HEK293T (cell line): ENCODE results near the gene PPP1R26.

Experiments used
- BHLHE40 ChIP-seq: fragments of 450-650 bp; IDR thresholded peaks from 2 replicates; pipeline ENCODE4 v1.6.1; 2016; ENCODE audit warnings: mild to moderate bottlenecking, moderate library complexity, borderline replicate concordance
- CTBP1 ChIP-seq: fragments of 450-650 bp; IDR thresholded peaks from 2 replicates; pipeline ENCODE4 v1.6.1; 2016; ENCODE audit warnings: borderline replicate concordance
- FOXA1 ChIP-seq: fragments of 450-650 bp; IDR thresholded peaks from 2 replicates; pipeline ENCODE4 v1.6.1; 2016; ENCODE audit warnings: mild to moderate bottlenecking
- FOXK2 ChIP-seq: fragments of 450-650 bp; IDR thresholded peaks from 2 replicates; pipeline ENCODE4 v1.6.1; 2016; ENCODE audit warnings: mild to moderate bottlenecking
- FOXM1 ChIP-seq: fragments of 450-650 bp; IDR thresholded peaks from 2 replicates; pipeline ENCODE4 v1.6.1; 2017; ENCODE audit warnings: mild to moderate bottlenecking, borderline replicate concordance
- HDGF ChIP-seq: fragments of 450-650 bp; IDR thresholded peaks from 2 replicates; pipeline ENCODE4 v1.6.1; 2017; ENCODE audit warnings: antibody characterized with exemption, borderline replicate concordance
- L3MBTL2 ChIP-seq: fragments of 450-650 bp; conservative IDR thresholded peaks from 2 replicates; pipeline ENCODE4 v1.6.1; 2016; ENCODE audit warnings: mild to moderate bottlenecking
- LEF1 ChIP-seq: fragments of 450-650 bp; IDR thresholded peaks from 2 replicates; pipeline ENCODE4 v1.6.1; 2017; ENCODE audit warnings: mild to moderate bottlenecking, borderline replicate concordance
- NFRKB ChIP-seq: fragments of 450-650 bp; IDR thresholded peaks from 2 replicates; pipeline ENCODE4 v1.6.1; 2016; ENCODE audit warnings: mild to moderate bottlenecking, moderate library complexity
- SP1 ChIP-seq: fragments of 450-650 bp; IDR thresholded peaks from 2 replicates; pipeline ENCODE4 v1.6.1; 2017
- ZNF384 ChIP-seq: fragments of 450-650 bp; IDR thresholded peaks from 2 replicates; pipeline ENCODE4 v1.6.1; 2016
- TF ChIP-seq, protein P1 (sequence below): fragments of 450-650 bp; IDR thresholded peaks from 2 replicates; pipeline ENCODE4 v1.6.1; 2016

DNA sequence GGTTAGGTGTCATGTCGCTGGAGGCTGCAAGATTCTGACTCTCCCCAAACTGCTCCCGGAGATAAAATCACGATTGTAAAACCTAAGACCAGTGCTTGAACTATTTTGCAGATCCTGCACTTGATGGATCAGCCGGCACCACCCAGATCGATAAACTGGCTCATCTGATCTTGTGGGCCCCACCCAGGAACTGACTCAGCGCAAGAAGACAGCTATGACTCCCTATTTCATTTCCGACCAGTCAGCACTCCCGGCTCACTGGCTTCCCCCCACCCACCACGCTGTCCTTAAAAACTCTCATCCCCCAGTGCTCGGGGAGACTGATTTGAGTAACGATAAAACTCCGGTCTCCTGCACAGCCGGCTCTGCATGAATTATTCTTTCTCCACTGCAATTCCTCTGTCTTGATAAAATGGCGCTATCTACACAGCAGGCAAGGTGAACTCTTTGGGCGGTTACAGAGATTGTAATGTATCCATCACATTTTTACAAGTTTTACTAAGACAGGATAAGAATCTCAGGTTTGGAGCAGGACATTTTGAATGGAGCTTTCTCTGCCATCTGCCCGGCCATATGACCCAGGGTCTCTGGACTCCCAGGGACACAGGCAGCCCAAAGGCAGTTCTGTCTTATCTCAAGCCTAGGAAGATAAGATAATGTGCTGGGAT is 10.6 kb upstream of the PPP1R26 start:
- TF ChIP-seq NFRKB (no peak), FOXM1 (no peak), BHLHE40 (no peak), L3MBTL2 (no peak), ZNF384 (no peak), FOXA1 (no peak), FOXK2 (no peak), SP1 (no peak), CTBP1 (no peak), HDGF (no peak), LEF1 (no peak)
- TF ChIP-seq, protein P1, sequence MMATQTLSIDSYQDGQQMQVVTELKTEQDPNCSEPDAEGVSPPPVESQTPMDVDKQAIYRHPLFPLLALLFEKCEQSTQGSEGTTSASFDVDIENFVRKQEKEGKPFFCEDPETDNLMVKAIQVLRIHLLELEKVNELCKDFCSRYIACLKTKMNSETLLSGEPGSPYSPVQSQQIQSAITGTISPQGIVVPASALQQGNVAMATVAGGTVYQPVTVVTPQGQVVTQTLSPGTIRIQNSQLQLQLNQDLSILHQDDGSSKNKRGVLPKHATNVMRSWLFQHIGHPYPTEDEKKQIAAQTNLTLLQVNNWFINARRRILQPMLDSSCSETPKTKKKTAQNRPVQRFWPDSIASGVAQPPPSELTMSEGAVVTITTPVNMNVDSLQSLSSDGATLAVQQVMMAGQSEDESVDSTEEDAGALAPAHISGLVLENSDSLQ: no peak
